SK-N-SH treated with all-trans-retinoic acid at 6 μM for 48 hours (cell line): ENCODE data around the gene SEL1L.
A peak's percentile ranks its signal among the peaks of the same experiment; 100 is the strongest.

ENCODE experiments used
- ATAC-seq: fragments of 200-7000 bp; cut with Tn5 transposase; 3 replicates; pipeline ENCODE4 v1.9.1; 2020; ENCODE audit warnings: mild to moderate bottlenecking, moderate library complexity
- ARNTL ChIP-seq: fragments of 450-650 bp; formaldehyde crosslinking; IDR thresholded peaks from 2 replicates; pipeline ENCODE4 v1.5.0; 2020; ENCODE audit warnings: low read depth, mild to moderate bottlenecking, moderate library complexity, borderline replicate concordance
- BACH2 ChIP-seq: fragments of 250-450 bp; sonication (Bioruptor Pico); IDR thresholded peaks from 2 replicates; pipeline ENCODE4 v1.9.0; 2021; ENCODE audit warnings: mild to moderate bottlenecking, borderline replicate concordance
- CREB5 ChIP-seq: fragments of 250-450 bp; sonication (Bioruptor Pico); IDR thresholded peaks from 2 replicates; pipeline ENCODE4 v1.5.1; 2020; ENCODE audit warnings: low read depth, mild to moderate bottlenecking, moderate library complexity
- CSDC2 ChIP-seq: fragments of 250-450 bp; sonication (Bioruptor Pico); IDR thresholded peaks from 2 replicates; pipeline ENCODE4 v1.5.0; 2020; ENCODE audit warnings: mild to moderate bottlenecking, moderate library complexity
- CSRNP3 ChIP-seq: fragments of 250-450 bp; sonication (Bioruptor Pico); IDR thresholded peaks from 2 replicates; pipeline ENCODE4 v1.5.1; 2021; ENCODE audit warnings: mild to moderate bottlenecking, moderate library complexity
- ESRRG ChIP-seq: fragments of 250-450 bp; sonication (Bioruptor Pico); IDR thresholded peaks from 2 replicates; pipeline ENCODE4 v1.6.1; 2021; ENCODE audit warnings: mild to moderate bottlenecking
- GLIS3 ChIP-seq: fragments of 250-450 bp; sonication (Bioruptor Pico); IDR thresholded peaks from 2 replicates; pipeline ENCODE4 v1.5.0; 2020; ENCODE audit warnings: mild to moderate bottlenecking, moderate library complexity
- ISL1 ChIP-seq: fragments of 250-450 bp; sonication (Bioruptor Pico); IDR thresholded peaks from 2 replicates; pipeline ENCODE4 v2.1.2; 2022; ENCODE audit warnings: mild to moderate bottlenecking, moderate library complexity
- OSR1 ChIP-seq: fragments of 250-450 bp; sonication (Bioruptor Pico); IDR thresholded peaks from 2 replicates; pipeline ENCODE4 v1.8.0; 2022; ENCODE audit warnings: moderate library complexity, mild to moderate bottlenecking, inconsistent platforms
- PATZ1 ChIP-seq: fragments of 250-450 bp; sonication (Bioruptor Pico); IDR thresholded peaks from 2 replicates; pipeline ENCODE4 v1.8.0; 2020; ENCODE audit warnings: mild to moderate bottlenecking, moderate library complexity, borderline replicate concordance
- POU6F1 ChIP-seq: fragments of 250-450 bp; sonication (Bioruptor Pico); IDR thresholded peaks from 2 replicates; pipeline ENCODE4 v1.8.0; 2021; ENCODE audit warnings: low read depth, mild to moderate bottlenecking, moderate library complexity, borderline replicate concordance
- PPARA ChIP-seq: fragments of 250-450 bp; sonication (Bioruptor Pico); IDR thresholded peaks from 2 replicates; pipeline ENCODE4 v1.5.0; 2020; ENCODE audit warnings: mild to moderate bottlenecking, borderline replicate concordance
- RARB ChIP-seq: fragments of 250-450 bp; sonication (Bioruptor Pico); IDR thresholded peaks from 2 replicates; pipeline ENCODE4 v1.8.0; 2021; ENCODE audit warnings: mild to moderate bottlenecking, moderate library complexity
- SNAI2 ChIP-seq: fragments of 250-450 bp; sonication (Bioruptor Pico); IDR thresholded peaks from 2 replicates; pipeline ENCODE4 v1.5.0; 2020; ENCODE audit warnings: mild to moderate bottlenecking, moderate library complexity
- TCF4 ChIP-seq: fragments of 250-450 bp; sonication (Bioruptor Pico); IDR thresholded peaks from 2 replicates; pipeline ENCODE4 v1.8.0; 2021; ENCODE audit warnings: mild to moderate bottlenecking, moderate library complexity, borderline replicate concordance
- TSHZ2 ChIP-seq: fragments of 250-450 bp; sonication (Bioruptor Pico); IDR thresholded peaks from 2 replicates; pipeline ENCODE4 v1.5.0; 2020; ENCODE audit warnings: mild to moderate bottlenecking, moderate library complexity
- ZC3H10 ChIP-seq: fragments of 250-450 bp; sonication (Bioruptor Pico); IDR thresholded peaks from 2 replicates; pipeline ENCODE4 v1.5.1; 2021; ENCODE audit warnings: mild to moderate bottlenecking, moderate library complexity
- ZFP3 ChIP-seq: fragments of 250-450 bp; sonication (Bioruptor Pico); IDR thresholded peaks from 2 replicates; pipeline ENCODE4 v1.5.0; 2020; ENCODE audit warnings: mild to moderate bottlenecking, moderate library complexity
- ZFP30 ChIP-seq: fragments of 450-650 bp; formaldehyde crosslinking; IDR thresholded peaks from 2 replicates; pipeline ENCODE4 v1.5.0; 2022; ENCODE audit warnings: mild to moderate bottlenecking, moderate library complexity
- ZNF565 ChIP-seq: fragments of 450-650 bp; formaldehyde crosslinking; conservative IDR thresholded peaks from 2 replicates; pipeline ENCODE4 v1.5.0; 2020; ENCODE audit warnings: low read depth, mild to moderate bottlenecking, moderate library complexity
- ZNF70 ChIP-seq: fragments of 450-650 bp; formaldehyde crosslinking; IDR thresholded peaks from 2 replicates; pipeline ENCODE4 v1.5.0; 2020; ENCODE audit warnings: mild to moderate bottlenecking, moderate library complexity
- ZNF8 ChIP-seq: fragments of 450-650 bp; formaldehyde crosslinking; IDR thresholded peaks from 2 replicates; pipeline ENCODE4 v1.5.0; 2020; ENCODE audit warnings: mild to moderate bottlenecking, moderate library complexity

SEL1L gene

GRCh38 chr14:81517798-81518398 is 15.8 kb downstream of the SEL1L start:
- ATAC-seq: no peak
- TF ChIP-seq TCF4 (CRISPR knock-in tag) (no peak), CREB5 (CRISPR knock-in tag) (no peak), ZFP3 (no peak), BACH2 (CRISPR knock-in tag) (no peak), ESRRG (no peak), RARB (no peak), POU6F1 (CRISPR knock-in tag) (no peak), PPARA (CRISPR knock-in tag) (no peak), OSR1 (no peak), TSHZ2 (CRISPR knock-in tag) (no peak), PATZ1 (CRISPR knock-in tag) (no peak), ARNTL (CRISPR knock-in tag) (no peak), ZNF565 (CRISPR knock-in tag) (no peak), CSRNP3 (no peak), GLIS3 (CRISPR knock-in tag) (no peak), ZC3H10 (CRISPR knock-in tag) (no peak), ZNF8 (CRISPR knock-in tag) (no peak), SNAI2 (CRISPR knock-in tag) (no peak), ZFP30 (no peak), ISL1 (CRISPR knock-in tag) (no peak)

GRCh38 chr14:81516986-81517797 is 16.5 kb downstream of the SEL1L start:
- ATAC-seq: peak; percentile 43; the same call in 1 of the 3 replicates
- no peak for TF ChIP-seq PPARA (CRISPR knock-in tag)
- no peak for TF ChIP-seq ISL1 (CRISPR knock-in tag)
- TF ChIP-seq ZNF565 (CRISPR knock-in tag): no peak
- no peak for TF ChIP-seq PATZ1 (CRISPR knock-in tag)
- TF ChIP-seq OSR1: no peak
- no peak for TF ChIP-seq ZNF70 (CRISPR knock-in tag)
- TF ChIP-seq CSDC2 (CRISPR knock-in tag): no peak
- TF ChIP-seq TSHZ2 (CRISPR knock-in tag): no peak
- no peak for TF ChIP-seq GLIS3 (CRISPR knock-in tag)
- TF ChIP-seq ARNTL (CRISPR knock-in tag): no peak
- TF ChIP-seq CREB5 (CRISPR knock-in tag): no peak
- TF ChIP-seq RARB: no peak
- TF ChIP-seq TCF4 (CRISPR knock-in tag): no peak
- TF ChIP-seq ZFP3: no peak
